Activated T-cell treated with anti-CD3 and anti-CD28 coated beads, Interleukin-2, amount 50 U/mL, for 4 hours (primary cell): Measurements from ENCODE around the gene CCR9. TPM values are rescaled to one million over a fixed set of nuclear protein-coding genes. Genes with fewer than 3 reads are reported as not detected.

ENCODE experiments used
- ATAC-seq, 2 donors: fragments of 200-7000 bp; cut with Tn5 transposase; one replicate each; pipeline ENCODE4 v1.10.0; 2021
- DNase-seq: peaks from one replicate; pipeline ENCODE4 v3.0.0-alpha.2; 2020
- H3K27me3 Mint-ChIP-seq: one replicate; pipeline ENCODE4 v1.8.0; 2021; ENCODE audit warnings: low read depth, mixed read lengths
- H3K36me3 Mint-ChIP-seq: one replicate; pipeline ENCODE4 v1.8.0; 2022; ENCODE audit warnings: mixed read lengths; ENCODE audit not compliant: insufficient read depth
- H3K4me1 Mint-ChIP-seq: one replicate; pipeline ENCODE4 v1.8.0; 2021; ENCODE audit warnings: low read depth, mixed read lengths
- H3K4me3 Mint-ChIP-seq: one replicate; pipeline ENCODE4 v1.8.0; 2021; ENCODE audit warnings: mild to moderate bottlenecking, moderate library complexity, mixed read lengths
- H3K9me3 Mint-ChIP-seq: one replicate; pipeline ENCODE4 v1.8.0; 2021; ENCODE audit warnings: mixed read lengths
- total RNA-seq, 3 donors: library from RNA; stranded (reverse); gene quantifications; one replicate each; pipeline ENCODE4 v1.2.1, GENCODE V29; 2021

CCR9 gene
- total RNA-seq, 3 donors from 2014 or later, result not detected

DNA sequence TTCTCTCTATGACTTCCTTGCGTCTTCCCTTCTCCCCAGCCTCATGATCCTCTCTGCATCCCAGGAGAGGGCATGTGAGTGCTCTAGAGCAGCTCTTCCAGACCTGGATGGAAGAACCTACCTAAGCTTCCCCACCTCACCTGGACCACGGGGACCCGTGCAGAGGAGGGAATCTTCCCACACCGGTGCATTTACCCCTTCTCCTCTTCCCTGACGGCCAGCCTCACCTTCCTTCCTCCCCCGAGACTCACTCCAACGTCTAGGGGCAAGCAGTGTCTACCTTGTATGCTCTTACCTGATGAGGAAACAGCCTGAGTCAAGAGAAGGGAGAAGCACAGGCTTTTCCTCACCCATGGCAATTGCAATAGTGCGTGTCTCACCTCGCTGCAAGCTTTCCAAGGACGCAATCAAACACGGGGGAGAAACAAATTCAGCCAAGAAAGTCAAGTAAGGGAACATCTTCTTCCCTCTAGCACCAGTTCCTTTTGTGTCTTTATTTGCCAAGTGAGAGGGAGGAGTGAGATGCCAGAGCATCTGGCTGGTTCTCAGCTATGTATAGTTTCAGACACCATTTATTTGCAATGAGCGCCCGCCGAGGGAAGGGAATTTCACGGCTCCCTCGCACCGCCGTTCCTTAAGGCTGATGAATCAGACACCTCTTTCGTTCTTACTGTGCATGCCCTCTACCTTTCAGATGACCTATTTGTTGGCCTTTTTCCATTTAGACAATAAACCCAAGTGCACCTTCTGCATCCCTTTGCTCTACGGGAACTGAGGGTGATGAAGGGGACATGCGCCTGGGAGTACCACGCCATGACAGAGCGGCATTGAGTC lies 1.8 kb upstream of the CCR9 start:
- Mint-ChIP-seq H3K9me3 (no peaks in the 10 kb centered on the region), H3K27me3 (peaks cover 12% of the 10 kb centered on the region), H3K4me1 (peaks cover 30% of the 10 kb centered on the region), H3K36me3 (no peaks in the 10 kb centered on the region), H3K4me3 (no peak overlapping the region)
- no peak for DNase-seq
- no peak for ATAC-seq

GRCh38 chr3:45887285-45887684 lies 942 bp downstream of the CCR9 start:
- Mint-ChIP-seq H3K9me3 (no peaks in the 10 kb centered on the region), H3K27me3 (peaks cover 14% of the 10 kb centered on the region), H3K4me1 (peaks cover 32% of the 10 kb centered on the region), H3K36me3 (no peaks in the 10 kb centered on the region), H3K4me3 (no peak overlapping the region)
- DNase-seq (no peak), ATAC-seq (peak in 1 of 2 donors; percentile 25)

DNA sequence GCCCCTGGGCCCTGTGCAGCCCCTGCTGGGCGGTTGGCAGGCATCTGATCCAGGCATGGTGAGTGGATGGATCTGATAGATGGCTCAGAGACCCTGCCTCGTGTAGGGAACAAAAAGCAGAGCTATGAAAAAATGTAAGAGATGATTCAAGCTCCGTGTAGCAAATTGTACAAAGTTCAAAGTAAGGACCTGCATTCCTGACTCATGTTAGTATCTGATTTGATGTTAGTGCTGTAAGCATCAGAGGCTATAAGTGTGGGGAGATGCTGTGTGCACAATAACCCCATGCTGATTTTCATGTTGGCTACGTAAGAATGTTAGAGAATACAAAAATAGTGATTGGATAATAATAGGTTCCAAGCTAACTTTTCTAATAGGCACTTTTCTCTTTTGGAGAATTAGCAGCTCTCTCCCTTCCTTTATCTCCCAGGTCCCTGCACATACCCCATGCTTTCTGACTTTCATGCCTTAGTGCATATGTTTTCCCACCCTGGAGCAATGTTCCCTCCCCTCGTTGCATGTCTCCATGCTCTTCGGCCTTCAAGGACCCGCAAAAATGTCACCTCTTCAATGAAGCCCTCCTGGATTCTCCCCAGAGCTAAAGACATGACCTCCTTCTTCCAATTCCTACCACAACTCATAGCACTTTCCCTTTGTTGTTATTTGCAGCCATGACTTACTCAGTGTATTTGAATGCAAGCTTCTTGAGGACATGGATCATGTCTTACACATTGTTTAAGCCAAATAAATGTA lies 1.6 kb downstream of the CCR9 start:
- peaks cover 14% of the 10 kb centered on the region for H3K27me3 Mint-ChIP-seq
- peak; percentile 45 to 67 for ATAC-seq

GRCh38 chr3:45889337-45889736 lies 3.0 kb downstream of the CCR9 start:
- peaks cover 44% of the 10 kb centered on the region for H3K4me1 Mint-ChIP-seq
- H3K27me3 Mint-ChIP-seq, result peaks cover 7% of the 10 kb centered on the region
- H3K9me3 Mint-ChIP-seq, result no peaks in the 10 kb centered on the region
- H3K36me3 Mint-ChIP-seq, result no peaks in the 10 kb centered on the region
- ATAC-seq, result no peak
- DNase-seq, result no peak
- H3K4me3 Mint-ChIP-seq, result no peak overlapping the region

More for the DNA sequence above, 1.6 kb downstream of the CCR9 start:
- no peaks in the 10 kb centered on the region for H3K36me3 Mint-ChIP-seq
- no peaks in the 10 kb centered on the region for H3K9me3 Mint-ChIP-seq
- H3K4me3 Mint-ChIP-seq, result no peak overlapping the region
- no peak for DNase-seq
- peaks cover 37% of the 10 kb centered on the region for H3K4me1 Mint-ChIP-seq

DNA sequence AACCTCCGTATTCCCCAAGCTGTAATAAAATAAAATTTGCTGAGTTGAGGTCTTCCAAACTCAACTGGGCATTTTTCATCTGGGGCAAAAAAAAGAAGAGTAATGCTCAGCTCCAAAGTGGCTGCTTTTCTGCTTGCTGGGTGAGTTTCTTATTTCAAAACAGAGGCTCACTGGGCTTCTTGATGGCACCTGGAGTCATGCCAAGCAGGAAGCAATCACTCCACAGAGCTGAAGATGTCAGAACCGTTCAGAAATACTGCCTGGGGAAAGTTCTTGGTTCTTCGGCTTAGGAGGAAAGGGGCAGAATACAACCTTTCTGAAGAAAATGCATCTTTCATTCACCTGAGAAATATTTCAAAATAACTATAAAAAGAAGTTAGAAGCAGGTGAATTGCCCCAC lies 4.1 kb downstream of the CCR9 start:
- Mint-ChIP-seq H3K27me3 (peaks cover 2% of the 10 kb centered on the region), H3K4me1 (peaks cover 40% of the 10 kb centered on the region), H3K4me3 (no peak overlapping the region), H3K9me3 (no peaks in the 10 kb centered on the region), H3K36me3 (no peaks in the 10 kb centered on the region)
- ATAC-seq, result no peak
- no peak for DNase-seq

GRCh38 chr3:45892161-45892560 lies 5.8 kb downstream of the CCR9 start:
- peaks cover 2% of the 10 kb centered on the region for H3K27me3 Mint-ChIP-seq
- H3K4me3 Mint-ChIP-seq, result no peak overlapping the region
- H3K9me3 Mint-ChIP-seq, result no peaks in the 10 kb centered on the region
- peaks cover 38% of the 10 kb centered on the region for H3K4me1 Mint-ChIP-seq
- no peak for ATAC-seq
- H3K36me3 Mint-ChIP-seq, result no peaks in the 10 kb centered on the region
- DNase-seq, result no peak

- peaks cover 30% of the 10 kb centered on the region for H3K4me1 Mint-ChIP-seq
- H3K4me3 Mint-ChIP-seq, result no peak overlapping the region
- H3K36me3 Mint-ChIP-seq, result no peaks in the 10 kb centered on the region
- H3K27me3 Mint-ChIP-seq, result peaks cover 4% of the 10 kb centered on the region
- H3K9me3 Mint-ChIP-seq, result no peaks in the 10 kb centered on the region
- ATAC-seq, result no peak
- no peak for DNase-seq
Observed at GRCh38 chr3:45894015-45894414, 7.7 kb downstream of the CCR9 start.

DNA sequence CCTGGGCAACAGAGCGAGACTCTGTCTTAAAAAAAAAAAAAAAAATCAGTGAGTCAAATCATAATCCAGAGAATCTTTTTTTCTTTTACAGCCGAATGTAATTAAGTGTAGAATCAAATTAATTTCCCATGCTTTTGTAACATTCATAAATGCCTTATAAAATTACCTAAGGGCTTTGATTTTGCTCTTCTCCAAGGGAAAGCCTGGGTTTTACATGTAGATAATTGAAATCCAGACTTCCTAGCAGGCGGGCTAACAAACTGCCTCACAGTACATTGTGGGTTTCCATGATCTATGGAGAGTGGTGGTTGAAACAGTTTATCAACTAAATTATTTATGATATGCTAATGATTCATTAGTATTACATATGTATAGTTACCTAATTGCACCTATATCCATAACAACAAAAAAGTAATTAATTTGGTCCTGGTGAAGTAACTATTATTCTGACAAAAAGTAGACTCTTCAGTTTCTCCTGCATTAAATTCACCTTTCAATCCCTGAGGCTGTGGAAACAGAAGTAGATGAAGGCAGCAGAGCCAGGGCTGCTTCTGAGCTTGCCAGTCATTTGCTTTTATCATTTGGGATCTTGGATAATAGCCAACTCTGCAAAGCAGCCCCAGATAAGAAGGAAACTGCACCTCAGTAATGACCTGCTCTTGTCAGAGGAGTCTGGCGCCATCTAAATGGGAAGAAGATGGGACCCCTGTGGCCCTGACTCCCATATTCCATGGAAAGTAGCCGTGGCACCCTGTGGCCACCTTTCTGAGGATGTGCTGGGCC lies 9.5 kb downstream of the CCR9 start:
- Mint-ChIP-seq H3K4me1 (peaks cover 20% of the 10 kb centered on the region), H3K4me3 (no peak overlapping the region), H3K36me3 (no peaks in the 10 kb centered on the region), H3K9me3 (no peaks in the 10 kb centered on the region), H3K27me3 (peaks cover 2% of the 10 kb centered on the region)
- ATAC-seq (no peak), DNase-seq (no peak)

GRCh38 chr3:45896956-45897355 lies 10.6 kb downstream of the CCR9 start:
- Mint-ChIP-seq H3K36me3 (peaks cover 1% of the 10 kb centered on the region), H3K4me1 (peaks cover 14% of the 10 kb centered on the region), H3K27me3 (peaks cover 2% of the 10 kb centered on the region)

DNA sequence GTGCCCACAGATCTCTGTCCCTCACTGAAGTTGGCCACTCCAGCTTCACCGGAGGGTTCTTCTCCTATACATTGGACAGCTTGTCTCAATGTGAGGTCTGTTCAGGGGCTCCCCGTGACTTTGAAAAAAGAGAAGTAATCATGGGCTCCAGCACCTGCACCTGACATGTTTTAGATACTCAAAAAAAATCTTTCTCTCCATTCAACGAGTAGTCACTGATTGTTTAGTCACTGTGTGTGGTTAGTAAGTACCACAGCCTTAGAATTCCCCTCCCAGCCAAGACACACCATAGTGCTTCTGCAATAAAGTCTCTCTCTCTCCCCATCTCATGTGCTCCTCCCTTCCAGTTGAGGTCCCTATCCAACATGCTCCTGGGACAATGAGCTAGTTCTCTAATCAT lies 18.6 kb downstream of the CCR9 start:
- peaks cover 2% of the 10 kb centered on the region for H3K27me3 Mint-ChIP-seq
- H3K9me3 Mint-ChIP-seq, result no peaks in the 10 kb centered on the region
- ATAC-seq (peak; percentile 64 to 73), DNase-seq (no peak)
- no peak overlapping the region for H3K4me3 Mint-ChIP-seq
- H3K36me3 Mint-ChIP-seq, result peaks cover 9% of the 10 kb centered on the region
- H3K4me1 Mint-ChIP-seq, result peaks cover 21% of the 10 kb centered on the region

More at GRCh38 chr3:45896956-45897355, 10.6 kb downstream of the CCR9 start:
- ATAC-seq (no peak), DNase-seq (no peak)
- Mint-ChIP-seq H3K9me3 (no peaks in the 10 kb centered on the region), H3K4me3 (no peak overlapping the region)

- no peak overlapping the region for H3K4me3 Mint-ChIP-seq
- no peaks in the 10 kb centered on the region for H3K9me3 Mint-ChIP-seq
- DNase-seq (no peak), ATAC-seq (no peak)
- peaks cover 13% of the 10 kb centered on the region for H3K36me3 Mint-ChIP-seq
- H3K4me1 Mint-ChIP-seq, result peaks cover 25% of the 10 kb centered on the region
- H3K27me3 Mint-ChIP-seq, result peaks cover 2% of the 10 kb centered on the region
Observed at GRCh38 chr3:45905755-45906154, 19.4 kb downstream of the CCR9 start.

DNA sequence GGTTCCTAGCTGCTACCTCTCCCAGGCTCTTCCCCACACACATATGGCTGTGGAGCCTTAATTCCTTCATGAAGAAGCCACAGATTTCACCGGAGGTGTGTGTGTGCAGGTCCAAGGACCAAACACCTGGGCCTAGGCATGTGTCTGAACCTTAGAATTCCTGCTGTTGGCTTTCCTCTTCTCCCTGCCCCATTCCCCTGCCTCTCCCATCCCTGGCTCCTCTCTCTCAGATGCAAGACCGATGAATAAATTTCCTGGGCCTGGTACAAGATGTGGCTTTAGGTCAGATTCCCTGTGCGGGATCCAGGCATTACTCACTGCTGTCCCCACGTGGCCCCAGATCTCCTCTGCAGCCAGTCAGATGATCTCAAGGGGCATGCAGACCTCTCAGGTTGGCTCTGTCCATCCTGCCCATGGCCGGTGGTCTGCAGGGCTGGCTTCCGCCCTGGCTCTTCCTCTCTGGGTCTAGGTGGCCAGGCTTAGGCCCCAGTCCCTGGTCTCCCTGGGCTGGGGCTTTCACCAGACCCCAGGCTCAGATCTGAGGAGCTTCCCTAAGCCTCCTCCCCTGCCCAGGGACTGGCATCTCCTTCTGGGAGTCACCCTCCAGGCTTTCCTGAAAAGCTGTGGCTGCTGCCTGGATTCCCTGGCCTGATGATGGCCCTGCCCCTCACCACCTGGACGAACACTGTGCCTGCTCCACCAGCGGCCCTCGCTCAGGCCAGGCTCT lies 20.5 kb downstream of the CCR9 start:
- no peaks in the 10 kb centered on the region for H3K9me3 Mint-ChIP-seq
- H3K4me3 Mint-ChIP-seq, result no peak overlapping the region
- ATAC-seq, result no peak
- peaks cover 15% of the 10 kb centered on the region for H3K36me3 Mint-ChIP-seq
- peaks cover 2% of the 10 kb centered on the region for H3K27me3 Mint-ChIP-seq
- DNase-seq, result no peak
- H3K4me1 Mint-ChIP-seq, result peaks cover 28% of the 10 kb centered on the region

- ATAC-seq (peak; percentile 72 to 73), DNase-seq (no peak)
- Mint-ChIP-seq H3K9me3 (no peaks in the 10 kb centered on the region), H3K36me3 (peaks cover 17% of the 10 kb centered on the region), H3K27me3 (peaks cover 4% of the 10 kb centered on the region), H3K4me1 (peaks cover 32% of the 10 kb centered on the region), H3K4me3 (no peak overlapping the region)
Observed at GRCh38 chr3:45907769-45908705, 21.7 kb downstream of the CCR9 start.
